HepG2 (cell line): ENCODE data around the gene DENND5B. TPM values are rescaled to one million over a fixed set of nuclear protein-coding genes. Genes with fewer than 3 reads are reported as not detected.
A peak's percentile ranks its signal among the peaks of the same experiment; 100 is the strongest.

ENCODE experiments used
- AHR ChIP-seq: IDR thresholded peaks from 2 replicates; pipeline ENCODE4 v1.6.1; 2018; ENCODE audit warnings: missing genetic modification reagents, missing compliant biosample characterization
- BRF2 ChIP-seq: sonication (generic); formaldehyde crosslinking; IDR thresholded peaks from 2 replicates; pipeline ENCODE4 v1.8.1; 2022; ENCODE audit warnings: mild to moderate bottlenecking, missing genetic modification reagents
- CREBL2 ChIP-seq: sonication (generic); formaldehyde crosslinking; IDR thresholded peaks from 2 replicates; pipeline ENCODE4 v1.8.1; 2023; ENCODE audit warnings: missing genetic modification reagents, mild to moderate bottlenecking, borderline replicate concordance
- FOXO1 ChIP-seq: sonication (generic); formaldehyde crosslinking; IDR thresholded peaks from 2 replicates; pipeline ENCODE4 v1.4.0; 2020; ENCODE audit warnings: missing genetic modification reagents
- GMEB2 ChIP-seq: IDR thresholded peaks from 2 replicates; pipeline ENCODE4 v1.6.1; 2016; ENCODE audit warnings: missing biosample characterization, missing genetic modification reagents, low read depth
- HDAC2 ChIP-seq: sonication (generic); formaldehyde crosslinking; IDR thresholded peaks from 2 replicates; pipeline ENCODE4 v1.4.0; 2020; ENCODE audit warnings: missing genetic modification reagents
- MNT ChIP-seq: fragments of 450-650 bp; IDR thresholded peaks from 2 replicates; pipeline ENCODE4 v1.6.1; 2016
- MTF2 ChIP-seq: sonication (generic); formaldehyde crosslinking; IDR thresholded peaks from 2 replicates; pipeline ENCODE4 v1.5.0; 2020; ENCODE audit warnings: missing genetic modification reagents, borderline replicate concordance
- NCOA1 ChIP-seq: sonication (generic); formaldehyde crosslinking; IDR thresholded peaks from 2 replicates; pipeline ENCODE4 v1.9.0; 2021; ENCODE audit warnings: missing genetic modification reagents
- PRDM15 ChIP-seq: sonication (generic); formaldehyde crosslinking; IDR thresholded peaks from 2 replicates; pipeline ENCODE4 v1.4.0; 2020; ENCODE audit warnings: missing genetic modification reagents
- RCOR2 ChIP-seq: IDR thresholded peaks from 2 replicates; pipeline ENCODE4 v1.6.1; 2016; ENCODE audit warnings: missing biosample characterization, missing genetic modification reagents
- SMAD9 ChIP-seq: sonication (generic); formaldehyde crosslinking; IDR thresholded peaks from 2 replicates; pipeline ENCODE4 v1.5.1; 2020; ENCODE audit warnings: mild to moderate bottlenecking, missing genetic modification reagents
- THYN1 ChIP-seq: sonication (generic); formaldehyde crosslinking; IDR thresholded peaks from 2 replicates; pipeline ENCODE4 v1.8.1; 2023; ENCODE audit warnings: low read depth, mild to moderate bottlenecking, moderate library complexity, missing genetic modification reagents, borderline replicate concordance
- USF2 ChIP-seq, 2 experiments: sonication (generic) in 1 of 2; formaldehyde crosslinking in 1 of 2; IDR thresholded peaks; 2 replicates each; pipeline versions ENCODE4 v1.5.1 to v1.6.1; 2011 to 2020; ENCODE audit warnings: borderline replicate concordance in 1 of 2, low read depth in 1 of 2, low read length in 1 of 2, mild to moderate bottlenecking in 1 of 2, missing genetic modification reagents in 1 of 2, moderate library complexity in 1 of 2
- ZNF136 ChIP-seq: sonication (generic); formaldehyde crosslinking; IDR thresholded peaks from 2 replicates; pipeline ENCODE4 v1.8.1; 2022; ENCODE audit warnings: low read depth, mild to moderate bottlenecking, moderate library complexity, missing genetic modification reagents
- ZNF235 ChIP-seq: sonication (generic); formaldehyde crosslinking; IDR thresholded peaks from 2 replicates; pipeline ENCODE4 v1.8.1; 2023; ENCODE audit warnings: mild to moderate bottlenecking, missing genetic modification reagents, borderline replicate concordance
- ZNF616 ChIP-seq: sonication (generic); formaldehyde crosslinking; IDR thresholded peaks from 2 replicates; pipeline ENCODE4 v1.5.0; 2020; ENCODE audit warnings: low read depth, mild to moderate bottlenecking, missing genetic modification reagents
- polyA plus RNA-seq, 8 experiments: library from polyadenylated mRNA; depleted of rRNA in 3 of 8; stranded (reverse) in 7 of 8; unstranded in 1 of 8; fragments of >200 nt; fragmentation: Illumina TruSeq in 4 of 8; extraction: Trizol in 4 of 8; gene quantifications; 2 replicates each; pipeline versions ENCODE4 v1.2.1 to v1.2.3, GENCODE V29; 2011 to 2016; ENCODE audit warnings: low read depth in 4 of 8, missing spikeins in 1 of 8, mixed read lengths in 1 of 8; ENCODE audit not compliant: insufficient read depth in 1 of 8
- total RNA-seq, 5 experiments: library from RNA; depleted of rRNA; stranded (reverse); fragments of >200 nt; fragmentation: Illumina TruSeq; extraction: Trizol; gene quantifications; 2 replicates each; pipeline ENCODE4 v1.2.3, GENCODE V29; 2016; ENCODE audit warnings: low read depth in 1 of 5

Gene DENND5B
- total and polyA plus RNA-seq, 2 of the 13 experiments (the other 11 are each of a cell fraction or from before 2014, with no cell fraction given) = 14.7 to 18.7 TPM

GRCh38 chr12:31589904-31590641 is 863 bp downstream of the DENND5B start (continued):
- TF ChIP-seq MNT = peak; percentile 18; the same call in 1 of the 2 replicates
- TF ChIP-seq RCOR2 (CRISPR knock-in tag) = peak; percentile 57; the same call in 1 of the 2 replicates
- 0 out of 2 replicates have a peak, but pooled peaks have one; percentile 26 for TF ChIP-seq CREBL2 (CRISPR knock-in tag)
- TF ChIP-seq FOXO1 (CRISPR knock-in tag) = peak; percentile 60; the same call in 1 of the 2 replicates
- TF ChIP-seq PRDM15 (CRISPR knock-in tag) = peak; percentile 73; the same call in 1 of the 2 replicates
- TF ChIP-seq THYN1 (CRISPR knock-in tag) = no peak
- TF ChIP-seq AHR (CRISPR knock-in tag) = 0 out of 2 replicates have a peak, but pooled peaks have one; percentile 22
- peak; percentile 76 for TF ChIP-seq HDAC2 (CRISPR knock-in tag)
- TF ChIP-seq ZNF235 (CRISPR knock-in tag) = peak; percentile 63; the same call in 1 of the 2 replicates
- no peak for TF ChIP-seq ZNF136
- TF ChIP-seq MTF2 (CRISPR knock-in tag) = peak; percentile 70; the same call in 1 of the 2 replicates
- TF ChIP-seq GMEB2 (CRISPR knock-in tag) = no peak
- TF ChIP-seq ZNF616 (CRISPR knock-in tag) = no peak
- peak; percentile 51; the same call in 1 of the 2 replicates for TF ChIP-seq USF2 (IDR thresholded peaks at IDR 0.05; ENCODE audit: low read depth, low read length)
- no peak for TF ChIP-seq USF2 (CRISPR knock-in tag; IDR thresholded peaks at IDR 0.05; ENCODE audit: borderline replicate concordance)
- TF ChIP-seq SMAD9 (CRISPR knock-in tag) = no peak
- 0 out of 2 replicates have a peak, but pooled peaks have one; percentile 31 for TF ChIP-seq NCOA1 (CRISPR knock-in tag)
- peak; percentile 74; the same call in 1 of the 2 replicates for TF ChIP-seq BRF2 (CRISPR knock-in tag)
